Nephron progenitor cell (in vitro differentiated cells): ENCODE data around the gene LMF1.

Experiments used
- DNase-seq: peaks from one replicate; pipeline ENCODE4 v3.0.0; 2021
- H3K27ac Mint-ChIP-seq: 2 replicates; pipeline ENCODE4 v1.8.0; 2021; ENCODE audit warnings: mild to moderate bottlenecking, moderate library complexity, mixed read lengths
- H3K27me3 Mint-ChIP-seq: 2 replicates; pipeline ENCODE4 v1.8.0; 2021; ENCODE audit warnings: mild to moderate bottlenecking, low read depth, mixed read lengths; ENCODE audit not compliant: poor library complexity
- H3K36me3 Mint-ChIP-seq: 2 replicates; pipeline ENCODE4 v1.8.0; 2021; ENCODE audit warnings: low read depth, mixed read lengths
- H3K4me1 Mint-ChIP-seq: 2 replicates; pipeline ENCODE4 v1.8.0; 2021; ENCODE audit warnings: mixed read lengths
- H3K4me3 Mint-ChIP-seq: 2 replicates; pipeline ENCODE4 v1.8.0; 2021; ENCODE audit warnings: mild to moderate bottlenecking, moderate library complexity, mixed read lengths
- H3K9me3 Mint-ChIP-seq: 2 replicates; pipeline ENCODE4 v1.8.0; 2021; ENCODE audit warnings: mild to moderate bottlenecking, moderate library complexity, mixed read lengths
- TF ChIP-seq, protein P1 (sequence below): fragments of 200-600 bp; sonication (generic); IDR thresholded peaks from 2 replicates; pipeline ENCODE4 v1.5.0; 2021; ENCODE audit warnings: antibody characterized with exemption

LMF1 gene

DNA sequence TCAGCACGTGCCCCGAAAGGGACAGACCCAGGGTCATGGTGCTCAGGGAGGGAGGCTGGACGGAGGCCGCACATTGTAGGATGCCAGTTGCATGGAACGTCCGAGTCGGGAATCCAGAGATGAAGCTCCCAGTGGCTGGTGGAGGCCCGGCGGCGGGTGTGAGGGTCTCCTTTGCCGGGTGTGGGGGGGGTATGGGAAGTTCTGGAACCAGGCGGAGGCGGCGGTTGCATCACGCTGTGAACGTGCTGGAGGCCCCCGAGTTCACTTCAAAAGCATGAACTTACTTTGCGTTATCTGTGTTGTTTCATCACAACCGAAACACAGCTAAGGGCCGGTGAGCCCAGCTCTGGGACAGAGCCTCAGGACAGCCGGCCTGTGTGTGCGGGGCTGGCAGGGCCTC is 96.9 kb downstream of the LMF1 start:
- H3K27me3 Mint-ChIP-seq = peaks cover 9% of the 10 kb centered on the region
- no peak overlapping the region for H3K4me3 Mint-ChIP-seq
- peak overlapping the region; percentile 64 for H3K27ac Mint-ChIP-seq
- H3K36me3 Mint-ChIP-seq = peaks cover 4% of the 10 kb centered on the region
- DNase-seq = no peak
- H3K9me3 Mint-ChIP-seq = no peaks in the 10 kb centered on the region
- peaks cover 52% of the 10 kb centered on the region for H3K4me1 Mint-ChIP-seq
- TF ChIP-seq, protein P1, sequence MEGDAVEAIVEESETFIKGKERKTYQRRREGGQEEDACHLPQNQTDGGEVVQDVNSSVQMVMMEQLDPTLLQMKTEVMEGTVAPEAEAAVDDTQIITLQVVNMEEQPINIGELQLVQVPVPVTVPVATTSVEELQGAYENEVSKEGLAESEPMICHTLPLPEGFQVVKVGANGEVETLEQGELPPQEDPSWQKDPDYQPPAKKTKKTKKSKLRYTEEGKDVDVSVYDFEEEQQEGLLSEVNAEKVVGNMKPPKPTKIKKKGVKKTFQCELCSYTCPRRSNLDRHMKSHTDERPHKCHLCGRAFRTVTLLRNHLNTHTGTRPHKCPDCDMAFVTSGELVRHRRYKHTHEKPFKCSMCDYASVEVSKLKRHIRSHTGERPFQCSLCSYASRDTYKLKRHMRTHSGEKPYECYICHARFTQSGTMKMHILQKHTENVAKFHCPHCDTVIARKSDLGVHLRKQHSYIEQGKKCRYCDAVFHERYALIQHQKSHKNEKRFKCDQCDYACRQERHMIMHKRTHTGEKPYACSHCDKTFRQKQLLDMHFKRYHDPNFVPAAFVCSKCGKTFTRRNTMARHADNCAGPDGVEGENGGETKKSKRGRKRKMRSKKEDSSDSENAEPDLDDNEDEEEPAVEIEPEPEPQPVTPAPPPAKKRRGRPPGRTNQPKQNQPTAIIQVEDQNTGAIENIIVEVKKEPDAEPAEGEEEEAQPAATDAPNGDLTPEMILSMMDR = no peak

DNA sequence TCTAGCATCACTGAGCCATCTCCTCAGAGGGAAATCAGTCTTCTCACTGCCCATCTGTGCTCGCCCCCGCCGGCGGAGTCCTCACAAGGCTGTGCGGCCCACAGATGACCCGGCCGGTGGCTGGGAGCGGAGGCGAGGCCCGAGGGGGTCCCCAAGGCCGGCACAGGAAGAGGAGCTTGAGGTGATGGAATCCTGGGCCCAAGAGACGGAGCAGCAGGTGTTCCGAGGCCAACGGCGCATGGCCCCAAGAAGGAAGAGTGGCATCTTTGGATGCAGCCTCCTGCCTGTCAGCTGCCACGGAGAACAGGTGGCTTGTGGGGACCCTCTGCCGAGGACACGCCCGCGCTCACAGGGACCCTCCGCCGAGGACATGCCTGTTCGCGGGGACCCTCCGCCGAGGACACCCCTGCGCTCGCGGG is 97.5 kb downstream of the LMF1 start:
- TF ChIP-seq, protein P1 = no peak
- peak overlapping the region; percentile 81 for H3K27ac Mint-ChIP-seq
- DNase-seq = no peak
- H3K9me3 Mint-ChIP-seq = no peaks in the 10 kb centered on the region
- H3K4me1 Mint-ChIP-seq = peaks cover 47% of the 10 kb centered on the region
- peaks cover 4% of the 10 kb centered on the region for H3K36me3 Mint-ChIP-seq
- no peak overlapping the region for H3K4me3 Mint-ChIP-seq
- H3K27me3 Mint-ChIP-seq = peaks cover 9% of the 10 kb centered on the region

DNA sequence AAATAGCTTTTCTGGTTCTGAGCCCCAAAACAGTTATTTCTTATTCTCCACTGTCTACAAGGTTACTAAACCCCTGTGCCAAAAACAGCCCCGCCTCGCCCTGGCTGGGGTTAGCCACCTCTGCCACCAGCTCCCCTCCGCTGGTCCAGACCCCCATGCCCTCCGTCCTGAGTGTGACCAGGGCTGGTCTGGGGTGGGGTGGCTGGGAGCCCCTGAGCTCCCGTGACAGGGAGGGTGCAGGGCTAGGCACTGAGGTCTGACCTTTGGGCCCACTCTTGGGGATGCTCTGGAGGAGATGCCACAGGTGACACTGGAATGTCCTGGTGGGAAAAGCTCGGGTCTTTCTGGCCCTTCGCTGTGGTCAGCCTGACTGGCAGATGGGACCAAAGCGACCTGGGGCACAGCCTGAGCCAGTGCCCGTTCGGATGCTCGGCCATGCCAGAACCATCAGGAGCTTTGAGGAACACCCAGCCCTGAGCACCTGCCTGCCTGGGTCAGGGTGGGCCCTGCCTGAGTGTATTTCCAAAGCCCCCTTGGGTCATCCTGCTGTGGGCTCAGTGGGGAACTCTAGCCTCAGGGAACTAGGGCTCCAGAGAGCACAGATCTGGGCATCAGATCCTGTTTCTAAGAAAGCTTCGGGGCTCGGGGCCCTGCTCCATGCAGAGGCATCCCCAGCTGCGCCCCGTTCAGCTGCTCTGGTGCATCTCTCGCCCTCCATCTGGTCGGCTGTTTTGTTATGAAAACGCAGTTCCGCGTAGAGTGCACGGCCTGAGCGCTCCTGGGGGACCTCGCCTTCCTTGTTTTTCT is 98.1 kb downstream of the LMF1 start:
- H3K9me3 Mint-ChIP-seq = no peaks in the 10 kb centered on the region
- no peak for DNase-seq
- H3K4me3 Mint-ChIP-seq = no peak overlapping the region
- H3K27ac Mint-ChIP-seq = peak overlapping the region; percentile 81
- TF ChIP-seq, protein P1 = no peak
- H3K36me3 Mint-ChIP-seq = peaks cover 4% of the 10 kb centered on the region
- H3K27me3 Mint-ChIP-seq = peaks cover 5% of the 10 kb centered on the region
- peaks cover 40% of the 10 kb centered on the region for H3K4me1 Mint-ChIP-seq

DNA sequence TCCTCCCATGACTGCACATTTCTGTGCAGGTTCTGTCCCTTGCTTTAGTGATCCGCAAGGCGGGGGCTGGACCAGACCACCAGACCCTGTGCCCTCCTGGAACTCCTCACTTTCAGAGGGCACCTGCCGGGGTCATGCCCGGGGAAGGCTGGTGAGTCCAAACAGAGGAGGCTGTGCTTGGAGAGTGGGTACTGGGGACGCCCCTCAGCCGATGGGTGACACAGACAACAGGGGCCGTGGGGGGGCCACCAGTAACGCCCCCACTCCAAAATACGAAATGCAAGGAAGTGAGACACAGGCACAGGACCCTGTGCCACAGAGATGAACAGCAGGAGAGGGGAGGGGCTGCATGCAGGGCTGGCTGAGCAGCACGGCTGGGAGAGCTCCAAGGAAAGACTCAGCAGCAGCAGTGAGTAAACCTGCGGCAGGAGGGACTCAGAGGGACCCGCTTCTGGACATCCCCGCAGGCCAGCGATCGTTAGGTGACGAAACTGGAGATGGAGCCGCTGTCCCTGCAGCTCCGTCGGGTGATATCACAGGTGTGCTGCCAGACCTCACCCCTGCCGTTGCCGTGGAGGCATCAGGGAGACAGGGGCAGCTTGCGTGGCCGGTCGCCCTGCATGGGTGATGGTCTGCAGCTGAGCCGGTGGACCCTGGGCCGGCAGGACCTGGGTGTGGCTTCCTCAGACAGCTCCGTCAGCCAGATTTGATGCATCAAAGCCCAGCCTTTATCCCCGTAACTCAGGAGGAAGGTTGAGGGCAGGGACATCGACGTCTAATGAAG is 99.0 kb downstream of the LMF1 start:
- Mint-ChIP-seq H3K9me3 (peaks cover 2% of the 10 kb centered on the region), H3K4me3 (no peak overlapping the region), H3K27ac (no peak overlapping the region), H3K36me3 (peaks cover 4% of the 10 kb centered on the region), H3K4me1 (peaks cover 32% of the 10 kb centered on the region), H3K27me3 (no peaks in the 10 kb centered on the region)
- TF ChIP-seq, protein P1 = no peak
- no peak for DNase-seq

DNA sequence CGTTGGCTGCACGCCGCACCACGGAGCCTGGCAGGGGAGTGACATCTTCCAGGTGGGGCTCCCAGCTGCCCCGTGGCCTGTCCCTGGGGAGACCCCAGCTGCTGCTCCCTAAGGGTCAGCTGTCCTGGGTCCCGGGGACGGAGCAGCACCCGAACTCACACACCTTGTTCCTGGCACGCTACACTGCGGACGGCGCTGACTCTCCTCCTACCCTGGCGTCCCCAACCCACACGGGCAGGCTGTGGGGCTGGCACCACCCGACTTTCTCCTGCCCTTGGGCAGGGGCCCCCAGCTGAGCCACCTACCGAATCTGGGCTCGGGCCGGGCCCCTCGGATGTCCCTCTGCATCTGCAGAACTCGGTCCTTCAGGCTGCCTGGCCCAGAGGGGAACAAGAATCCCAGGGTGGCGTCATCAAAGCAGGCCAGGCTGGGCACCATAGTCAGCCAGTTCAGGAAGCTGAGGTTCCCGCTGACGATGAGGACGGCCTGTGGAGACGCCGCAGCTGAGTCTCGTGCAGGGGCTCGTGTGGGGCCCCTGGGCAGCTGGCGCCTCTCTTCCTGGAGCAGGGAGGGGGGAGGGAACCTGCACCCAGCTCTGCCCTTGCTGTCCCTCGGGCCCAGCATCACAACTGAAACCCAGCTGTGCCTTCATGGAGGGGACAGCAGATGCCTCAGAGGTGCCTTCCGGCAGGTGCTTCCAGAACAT is 99.8 kb downstream of the LMF1 start:
- peaks cover 10% of the 10 kb centered on the region for H3K36me3 Mint-ChIP-seq
- H3K27me3 Mint-ChIP-seq = no peaks in the 10 kb centered on the region
- peaks cover 25% of the 10 kb centered on the region for H3K4me1 Mint-ChIP-seq
- H3K4me3 Mint-ChIP-seq = no peak overlapping the region
- TF ChIP-seq, protein P1 = no peak
- no peak overlapping the region for H3K27ac Mint-ChIP-seq
- peaks cover 4% of the 10 kb centered on the region for H3K9me3 Mint-ChIP-seq
- DNase-seq = no peak
